ENCODE data around the gene SOWAHC. TPM values are rescaled to one million over a fixed set of nuclear protein-coding genes. Genes with fewer than 3 reads are reported as not detected.

SOWAHC gene
- total and polyA plus RNA-seq, 2 donors (not counting 1 experiment from before 2014, with no cell fraction given), result 4.4 to 7.1 TPM

- Histone ChIP-seq H3K9ac (ENCODE audit: insufficient read depth, low read length) (no peak overlapping the region), H3K9me3 (ENCODE audit: control insufficient read depth, insufficient read depth, low read depth, low read length) (no peaks in the 10 kb centered on the region), H3K4me2 (ENCODE audit: extremely low read depth, insufficient read depth, low read length) (no peak overlapping the region), H3K27ac (ENCODE audit: insufficient read depth, low read length) (no peak overlapping the region), H3K4me3 (replicated peaks in 1 of 4; ENCODE audit: control extremely low read depth in 1 of 4, insufficient read depth in 1 of 4, low read depth in 3 of 4, low read length in 4 of 4) (no peak overlapping the region), H3K4me1 (ENCODE audit: control insufficient read depth, extremely low read depth, insufficient read depth, low read length) (no peaks in the 10 kb centered on the region), H3K27me3 (ENCODE audit: control insufficient read depth, insufficient read depth, low read length) (no peaks in the 10 kb centered on the region), H4K20me1 (ENCODE audit: control insufficient read depth, extremely low read depth, insufficient read depth, low read length) (no peaks in the 10 kb centered on the region), H3K36me3 (ENCODE audit: control insufficient read depth, insufficient read depth, low read length) (no peaks in the 10 kb centered on the region), H2AFZ (ENCODE audit: low read length) (no peak overlapping the region), H3K79me2 (ENCODE audit: control insufficient read depth, insufficient read depth, low read length) (no peaks in the 10 kb centered on the region)
- TF ChIP-seq EZH2 (IDR thresholded peaks at IDR 0.05; ENCODE audit: low read length, missing control alignments) (no peak), CTCF (conservative IDR thresholded peaks at IDR 0.05 in 1 of 2, IDR thresholded peaks at IDR 0.05 in 1 of 2; ENCODE audit: low read depth in 1 of 2, low read length in 2 of 2) (no peak)
- DNase-seq (ENCODE audit: low read depth in 2 of 2), result no peak
Measured at GRCh38 chr2:109654326-109655050, 40.3 kb downstream of the SOWAHC start.

GRCh38 chr2:109655287-109655686 lies 41.1 kb downstream of the SOWAHC start:
- H3K27me3 ChIP-seq (ENCODE audit: control insufficient read depth, insufficient read depth, low read length), result no peaks in the 10 kb centered on the region
- H3K9me3 ChIP-seq (ENCODE audit: control insufficient read depth, insufficient read depth, low read depth, low read length), result no peaks in the 10 kb centered on the region
- no peaks in the 10 kb centered on the region for H4K20me1 ChIP-seq (ENCODE audit: control insufficient read depth, extremely low read depth, insufficient read depth, low read length)
- no peaks in the 10 kb centered on the region for H3K79me2 ChIP-seq (ENCODE audit: control insufficient read depth, insufficient read depth, low read length)
- H3K4me1 ChIP-seq (ENCODE audit: control insufficient read depth, extremely low read depth, insufficient read depth, low read length), result no peaks in the 10 kb centered on the region
- no peak overlapping the region for H3K4me2 ChIP-seq (ENCODE audit: extremely low read depth, insufficient read depth, low read length)
- TF ChIP-seq EZH2 (IDR thresholded peaks at IDR 0.05; ENCODE audit: low read length, missing control alignments) (no peak), CTCF (conservative IDR thresholded peaks at IDR 0.05 in 1 of 2, IDR thresholded peaks at IDR 0.05 in 1 of 2; ENCODE audit: low read depth in 1 of 2, low read length in 2 of 2) (no peak)
- no peak overlapping the region for H2AFZ ChIP-seq (ENCODE audit: low read length)
- H3K4me3 ChIP-seq (replicated peaks in 1 of 4; ENCODE audit: control extremely low read depth in 1 of 4, insufficient read depth in 1 of 4, low read depth in 3 of 4, low read length in 4 of 4), result no peak overlapping the region
- no peaks in the 10 kb centered on the region for H3K36me3 ChIP-seq (ENCODE audit: control insufficient read depth, insufficient read depth, low read length)
- H3K9ac ChIP-seq (ENCODE audit: insufficient read depth, low read length), result no peak overlapping the region
- no peak overlapping the region for H3K27ac ChIP-seq (ENCODE audit: insufficient read depth, low read length)
- no peak for DNase-seq (ENCODE audit: low read depth in 2 of 2)

- Histone ChIP-seq H2AFZ (ENCODE audit: low read length) (no peak overlapping the region), H3K4me1 (ENCODE audit: control insufficient read depth, extremely low read depth, insufficient read depth, low read length) (no peaks in the 10 kb centered on the region), H3K4me3 (replicated peaks in 1 of 4; ENCODE audit: control extremely low read depth in 1 of 4, insufficient read depth in 1 of 4, low read depth in 3 of 4, low read length in 4 of 4) (no peak overlapping the region), H3K4me2 (ENCODE audit: extremely low read depth, insufficient read depth, low read length) (no peak overlapping the region), H3K9ac (ENCODE audit: insufficient read depth, low read length) (no peak overlapping the region), H3K36me3 (ENCODE audit: control insufficient read depth, insufficient read depth, low read length) (no peaks in the 10 kb centered on the region), H3K27me3 (ENCODE audit: control insufficient read depth, insufficient read depth, low read length) (peaks cover 11% of the 10 kb centered on the region), H4K20me1 (ENCODE audit: control insufficient read depth, extremely low read depth, insufficient read depth, low read length) (no peaks in the 10 kb centered on the region), H3K79me2 (ENCODE audit: control insufficient read depth, insufficient read depth, low read length) (no peaks in the 10 kb centered on the region), H3K27ac (ENCODE audit: insufficient read depth, low read length) (no peak overlapping the region), H3K9me3 (ENCODE audit: control insufficient read depth, insufficient read depth, low read depth, low read length) (no peaks in the 10 kb centered on the region)
- TF ChIP-seq CTCF (conservative IDR thresholded peaks at IDR 0.05 in 1 of 2, IDR thresholded peaks at IDR 0.05 in 1 of 2; ENCODE audit: low read depth in 1 of 2, low read length in 2 of 2), result no peak
- no peak for TF ChIP-seq EZH2 (IDR thresholded peaks at IDR 0.05; ENCODE audit: low read length, missing control alignments)
- DNase-seq (ENCODE audit: low read depth in 2 of 2), result no peak
Measured at GRCh38 chr2:109659396-109660045, 45.4 kb downstream of the SOWAHC start.
